ENCODE data around the gene MAP4K2.

- TF ChIP-seq CTCF (IDR thresholded peaks at IDR 0.05) (no peak), POLR2AphosphoS5 (IDR thresholded peaks at IDR 0.05) (no peak), POLR2A (IDR thresholded peaks at IDR 0.05) (no peak), EP300 (IDR thresholded peaks at IDR 0.05) (no peak)
These were observed 45.3 kb upstream of the MAP4K2 start for GRCh38 chr11:64848214-64848825.

Measured in sigmoid colon (tissue), 4 donors.